Measurements from ENCODE around the gene OR7D2.
"Not testable (repeated sequence)": the region's sequence is repeated elsewhere in the genome, so short reads cannot be mapped to it uniquely, and the experiment has no call there.

- not testable (repeated sequence) for TF ChIP-seq CTCF (conservative IDR thresholded peaks at IDR 0.05); ZFX (IDR thresholded peaks at IDR 0.05)
Measured at GRCh38 chr19:9198044-9198443, 19.3 kb downstream of the OR7D2 start.
